HL-60 (cell line): ENCODE results near the gene GMEB2.

Experiments
- POLR2AphosphoS5 ChIP-seq: IDR thresholded peaks from 2 replicates; pipeline ENCODE4 v1.6.1; 2012; ENCODE audit warnings: low read depth
- TF ChIP-seq, protein P1 (sequence below): IDR thresholded peaks from one replicate; pipeline ENCODE4 v1.5.1; 2011; ENCODE audit warnings: low read length, control low read depth, inconsistent platforms; ENCODE audit not compliant: insufficient read depth

DNA sequence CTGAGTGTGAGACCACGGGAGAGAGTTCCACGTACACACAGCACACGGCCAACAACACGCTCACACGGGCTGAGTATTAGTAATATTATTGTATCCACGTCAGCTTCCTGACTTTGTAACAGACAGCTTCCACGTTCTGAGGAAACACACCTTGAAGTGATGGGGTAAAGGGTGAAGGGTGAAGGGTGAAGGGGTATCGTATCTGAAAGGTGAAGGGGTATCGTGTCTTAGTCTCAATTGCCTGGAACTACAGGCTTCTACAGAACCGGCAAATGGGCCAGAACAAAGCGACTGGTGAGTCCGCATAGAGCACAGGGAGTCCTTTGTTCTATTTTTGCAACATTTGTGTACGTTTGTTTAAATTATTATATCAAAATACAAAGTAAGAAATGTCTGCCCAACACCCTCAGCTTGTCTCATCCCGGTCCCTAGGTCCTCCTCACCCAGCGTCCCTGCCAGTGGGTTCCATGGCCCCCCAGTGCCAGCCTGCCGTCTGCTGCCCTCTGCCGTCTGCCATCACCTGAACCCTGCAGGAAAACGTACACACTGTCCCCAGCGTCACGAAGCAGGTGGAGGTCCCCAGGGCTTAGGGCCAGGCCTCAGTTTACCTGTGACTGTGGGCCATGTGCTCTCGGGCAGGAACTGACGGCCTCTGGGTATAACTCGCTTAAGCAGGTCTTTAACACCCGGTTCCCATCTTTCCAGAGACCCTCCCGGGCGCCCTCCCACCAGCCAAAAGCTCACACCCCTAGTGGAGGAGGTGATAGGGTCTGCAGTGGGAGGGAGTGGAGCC is 48.5 kb downstream of the GMEB2 start:
- TF ChIP-seq POLR2AphosphoS5 = no peak
- TF ChIP-seq, protein P1, sequence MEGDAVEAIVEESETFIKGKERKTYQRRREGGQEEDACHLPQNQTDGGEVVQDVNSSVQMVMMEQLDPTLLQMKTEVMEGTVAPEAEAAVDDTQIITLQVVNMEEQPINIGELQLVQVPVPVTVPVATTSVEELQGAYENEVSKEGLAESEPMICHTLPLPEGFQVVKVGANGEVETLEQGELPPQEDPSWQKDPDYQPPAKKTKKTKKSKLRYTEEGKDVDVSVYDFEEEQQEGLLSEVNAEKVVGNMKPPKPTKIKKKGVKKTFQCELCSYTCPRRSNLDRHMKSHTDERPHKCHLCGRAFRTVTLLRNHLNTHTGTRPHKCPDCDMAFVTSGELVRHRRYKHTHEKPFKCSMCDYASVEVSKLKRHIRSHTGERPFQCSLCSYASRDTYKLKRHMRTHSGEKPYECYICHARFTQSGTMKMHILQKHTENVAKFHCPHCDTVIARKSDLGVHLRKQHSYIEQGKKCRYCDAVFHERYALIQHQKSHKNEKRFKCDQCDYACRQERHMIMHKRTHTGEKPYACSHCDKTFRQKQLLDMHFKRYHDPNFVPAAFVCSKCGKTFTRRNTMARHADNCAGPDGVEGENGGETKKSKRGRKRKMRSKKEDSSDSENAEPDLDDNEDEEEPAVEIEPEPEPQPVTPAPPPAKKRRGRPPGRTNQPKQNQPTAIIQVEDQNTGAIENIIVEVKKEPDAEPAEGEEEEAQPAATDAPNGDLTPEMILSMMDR = no peak
